ENCODE results near the gene DBN1. TPM values are rescaled to one million over a fixed set of nuclear protein-coding genes. Genes with fewer than 3 reads are reported as not detected.
A peak's percentile ranks its signal among the peaks of the same experiment; 100 is the strongest.

The DBN1 gene
- total RNA-seq, 1 donor: 214 TPM

DNA sequence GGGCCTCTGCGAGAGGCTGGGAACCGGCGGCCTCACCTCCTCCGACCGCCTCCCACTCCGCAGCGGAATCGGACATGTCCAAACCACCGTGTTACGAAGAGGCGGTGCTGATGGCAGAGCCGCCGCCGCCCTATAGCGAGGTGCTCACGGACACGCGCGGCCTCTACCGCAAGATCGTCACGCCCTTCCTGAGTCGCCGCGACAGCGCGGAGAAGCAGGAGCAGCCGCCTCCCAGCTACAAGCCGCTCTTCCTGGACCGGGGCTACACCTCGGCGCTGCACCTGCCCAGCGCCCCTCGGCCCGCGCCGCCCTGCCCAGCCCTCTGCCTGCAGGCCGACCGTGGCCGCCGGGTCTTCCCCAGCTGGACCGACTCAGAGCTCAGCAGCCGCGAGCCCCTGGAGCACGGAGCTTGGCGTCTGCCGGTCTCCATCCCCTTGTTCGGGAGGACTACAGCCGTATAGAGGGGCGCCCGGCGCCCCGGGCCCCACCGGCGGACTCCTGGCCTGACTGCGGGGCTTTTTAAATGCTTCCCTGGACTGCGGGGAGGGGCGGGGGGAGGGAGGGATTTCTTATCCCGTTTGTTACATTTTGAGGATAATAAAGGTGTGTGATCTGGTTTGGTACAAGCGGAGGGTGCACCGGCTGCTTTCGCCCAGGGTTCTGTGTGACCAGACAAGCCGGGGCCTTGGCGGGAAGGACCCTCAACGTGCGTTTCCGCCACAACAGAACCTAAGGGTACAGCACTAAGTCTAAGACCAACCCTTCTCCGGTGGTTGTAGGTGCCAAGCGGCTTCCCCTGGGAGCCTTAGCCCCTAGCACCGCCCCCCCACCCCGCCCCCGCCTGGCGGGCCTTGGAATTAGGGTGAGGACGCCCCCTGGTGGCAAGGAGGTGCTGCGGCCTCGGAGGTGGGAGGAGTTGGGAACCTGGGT is 17.5 kb downstream of the DBN1 start:
- H3K4me3 ChIP-seq (ENCODE audit: low read depth, low read length): peak overlapping the region; percentile 57
- TF ChIP-seq, protein P1, sequence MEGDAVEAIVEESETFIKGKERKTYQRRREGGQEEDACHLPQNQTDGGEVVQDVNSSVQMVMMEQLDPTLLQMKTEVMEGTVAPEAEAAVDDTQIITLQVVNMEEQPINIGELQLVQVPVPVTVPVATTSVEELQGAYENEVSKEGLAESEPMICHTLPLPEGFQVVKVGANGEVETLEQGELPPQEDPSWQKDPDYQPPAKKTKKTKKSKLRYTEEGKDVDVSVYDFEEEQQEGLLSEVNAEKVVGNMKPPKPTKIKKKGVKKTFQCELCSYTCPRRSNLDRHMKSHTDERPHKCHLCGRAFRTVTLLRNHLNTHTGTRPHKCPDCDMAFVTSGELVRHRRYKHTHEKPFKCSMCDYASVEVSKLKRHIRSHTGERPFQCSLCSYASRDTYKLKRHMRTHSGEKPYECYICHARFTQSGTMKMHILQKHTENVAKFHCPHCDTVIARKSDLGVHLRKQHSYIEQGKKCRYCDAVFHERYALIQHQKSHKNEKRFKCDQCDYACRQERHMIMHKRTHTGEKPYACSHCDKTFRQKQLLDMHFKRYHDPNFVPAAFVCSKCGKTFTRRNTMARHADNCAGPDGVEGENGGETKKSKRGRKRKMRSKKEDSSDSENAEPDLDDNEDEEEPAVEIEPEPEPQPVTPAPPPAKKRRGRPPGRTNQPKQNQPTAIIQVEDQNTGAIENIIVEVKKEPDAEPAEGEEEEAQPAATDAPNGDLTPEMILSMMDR (IDR thresholded peaks at IDR 0.05; ENCODE audit: insufficient read depth, low read depth, low read length): peak; percentile 84
- DNase-seq (ENCODE audit: low read depth): peak; percentile 93

DNA sequence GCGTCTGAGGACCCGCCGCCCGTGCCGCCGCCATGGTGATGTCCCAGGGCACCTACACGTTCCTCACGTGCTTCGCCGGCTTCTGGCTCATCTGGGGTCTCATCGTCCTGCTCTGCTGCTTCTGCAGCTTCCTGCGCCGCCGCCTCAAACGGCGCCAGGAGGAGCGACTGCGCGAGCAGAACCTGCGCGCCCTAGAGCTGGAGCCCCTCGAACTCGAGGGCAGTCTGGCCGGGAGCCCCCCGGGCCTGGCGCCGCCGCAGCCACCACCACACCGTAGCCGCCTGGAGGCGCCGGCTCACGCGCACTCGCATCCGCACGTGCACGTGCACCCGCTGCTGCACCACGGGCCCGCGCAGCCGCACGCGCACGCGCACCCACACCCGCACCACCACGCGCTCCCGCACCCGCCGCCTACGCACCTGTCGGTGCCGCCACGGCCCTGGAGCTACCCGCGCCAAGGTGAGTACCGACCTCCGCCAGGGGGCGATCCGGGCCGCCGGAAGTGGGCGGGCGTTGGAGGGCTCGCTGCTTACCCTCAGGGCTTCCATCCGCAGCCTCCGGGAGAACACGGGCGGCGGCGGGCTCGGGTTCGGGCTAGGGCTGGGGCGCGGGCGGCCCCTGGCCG is 18.3 kb downstream of the DBN1 start:
- peak overlapping the region; percentile 57 for H3K4me3 ChIP-seq (ENCODE audit: low read depth, low read length)
- peak; percentile 65 for DNase-seq (ENCODE audit: low read depth)
- TF ChIP-seq, protein P1 (IDR thresholded peaks at IDR 0.05; ENCODE audit: insufficient read depth, low read depth, low read length): peak; percentile 53

DNA sequence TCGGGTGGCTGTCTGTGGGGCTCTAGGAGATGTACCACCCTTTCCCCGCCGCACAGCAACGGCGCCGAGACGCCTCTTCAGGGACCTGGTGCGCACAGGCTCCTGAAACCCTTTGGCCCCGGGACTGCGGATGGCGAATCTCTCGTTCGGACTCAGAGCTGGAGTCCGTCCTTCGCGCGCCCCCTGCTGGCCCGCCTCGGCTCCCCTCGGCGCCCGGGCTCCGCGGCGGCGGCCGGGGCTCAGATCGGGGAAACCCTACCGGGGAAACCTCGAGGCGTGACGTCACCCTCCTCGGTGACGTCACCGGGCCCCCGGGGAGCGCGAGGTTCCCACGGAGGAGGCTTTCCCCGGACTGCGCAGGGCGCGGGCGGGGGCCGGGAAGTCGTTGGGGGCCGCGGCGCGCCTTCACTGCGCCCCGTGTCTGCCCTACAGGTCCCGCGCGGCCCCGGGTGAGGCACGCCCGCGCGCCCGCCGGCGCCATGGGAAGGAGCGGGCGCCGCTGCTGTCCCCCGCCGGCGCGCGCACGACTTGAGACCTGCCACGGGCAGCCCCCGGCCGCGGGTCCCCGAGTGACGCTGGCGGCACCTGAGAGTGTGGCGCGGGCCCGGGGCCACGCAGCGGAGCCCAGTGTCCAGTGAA is 18.9 kb downstream of the DBN1 start:
- peak; percentile 89 for DNase-seq (ENCODE audit: low read depth)
- H3K4me3 ChIP-seq (ENCODE audit: low read depth, low read length): peak overlapping the region; percentile 57
- TF ChIP-seq, protein P1 (IDR thresholded peaks at IDR 0.05; ENCODE audit: insufficient read depth, low read depth, low read length): peak; percentile 88

DNA sequence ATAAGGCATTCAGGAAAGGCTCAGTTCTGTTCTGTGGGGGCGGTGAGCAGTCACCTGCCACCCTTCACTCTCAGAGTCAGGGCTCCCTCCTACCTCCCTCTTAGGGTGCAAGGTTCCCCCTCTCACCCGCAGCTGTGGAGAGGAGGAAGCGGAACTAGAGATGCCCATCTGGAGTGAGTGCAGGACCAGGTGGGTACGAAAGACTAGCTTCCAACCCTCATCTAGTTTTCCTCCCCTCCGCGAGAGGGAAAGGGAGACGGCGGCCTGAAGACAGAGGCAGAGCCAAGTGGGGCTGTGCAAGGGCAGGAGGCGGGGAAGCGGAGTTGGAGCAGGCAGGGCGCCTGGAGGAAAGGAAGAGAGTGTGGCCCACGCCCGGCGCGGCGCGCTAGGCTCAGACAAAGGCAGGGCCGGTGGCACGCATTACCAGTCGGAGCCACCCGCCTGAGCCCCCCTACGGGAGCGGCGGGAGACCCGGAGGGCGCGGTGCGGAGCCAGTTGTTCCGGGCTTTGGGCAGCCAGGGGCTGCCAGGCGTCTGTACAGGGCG is 19.5 kb downstream of the DBN1 start:
- TF ChIP-seq, protein P1 (IDR thresholded peaks at IDR 0.05; ENCODE audit: insufficient read depth, low read depth, low read length): no peak
- peak; percentile 14 for DNase-seq (ENCODE audit: low read depth)
- peak overlapping the region; percentile 50 for H3K4me3 ChIP-seq (ENCODE audit: low read depth, low read length)

DNA sequence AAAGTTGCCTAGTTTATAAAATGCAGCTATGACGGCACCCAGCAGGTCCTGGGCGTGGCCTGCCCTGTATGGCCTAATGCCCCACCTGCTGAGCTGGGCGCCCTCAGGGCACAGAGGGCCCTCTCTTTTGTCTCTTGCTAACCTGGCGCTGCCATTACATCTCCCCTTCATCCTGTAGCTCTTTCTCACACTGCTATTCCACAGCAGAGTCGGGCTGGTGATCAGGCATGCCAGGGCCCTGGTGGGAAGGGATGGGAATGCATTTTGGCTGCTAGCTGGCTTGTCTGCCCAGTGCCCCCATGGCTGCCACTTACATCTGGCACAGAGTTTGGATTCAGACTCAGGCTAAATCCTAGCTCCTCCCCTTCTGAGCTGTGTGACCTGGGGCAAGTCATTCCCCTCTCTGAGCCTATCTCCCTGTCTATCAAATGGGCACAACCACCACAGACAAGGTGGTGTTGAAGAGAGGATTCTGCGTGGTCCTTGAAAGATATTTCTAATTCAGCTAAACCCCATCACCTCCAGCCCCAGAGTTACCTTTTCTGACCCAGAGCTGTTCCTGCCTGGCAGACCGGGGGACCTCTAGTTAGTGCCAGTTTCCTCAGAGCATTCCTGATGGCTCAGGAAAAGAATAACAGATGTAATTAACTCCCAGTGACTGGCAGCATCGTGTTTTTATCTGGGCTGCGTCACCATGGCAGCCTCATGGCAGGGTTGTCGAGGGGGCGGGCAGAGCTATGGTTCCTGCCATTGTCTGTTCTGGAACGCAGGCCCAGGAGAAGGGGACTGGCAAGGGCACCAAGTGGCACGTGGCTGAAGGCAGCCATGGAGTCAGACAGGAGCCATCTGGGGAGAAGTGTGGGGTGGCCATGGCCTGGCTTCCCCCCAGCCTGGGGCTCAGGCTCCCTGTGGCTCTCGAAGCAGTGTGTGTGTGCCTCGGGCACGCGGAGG is 20.5 kb downstream of the DBN1 start:
- TF ChIP-seq, protein P1 (IDR thresholded peaks at IDR 0.05; ENCODE audit: insufficient read depth, low read depth, low read length): no peak
- no peak overlapping the region for H3K4me3 ChIP-seq (ENCODE audit: low read depth, low read length)
- DNase-seq (ENCODE audit: low read depth): no peak
